ENCODE measurements around the gene TMEM163. TPM values are rescaled to one million over a fixed set of nuclear protein-coding genes. Genes with fewer than 3 reads are reported as not detected.
"Not testable (repeated sequence)": the region's sequence is repeated elsewhere in the genome, so short reads cannot be mapped to it uniquely, and the experiment has no call there.

Gene TMEM163
- total RNA-seq, 1 donor from 2014 or later, result 0.95 TPM

DNA sequence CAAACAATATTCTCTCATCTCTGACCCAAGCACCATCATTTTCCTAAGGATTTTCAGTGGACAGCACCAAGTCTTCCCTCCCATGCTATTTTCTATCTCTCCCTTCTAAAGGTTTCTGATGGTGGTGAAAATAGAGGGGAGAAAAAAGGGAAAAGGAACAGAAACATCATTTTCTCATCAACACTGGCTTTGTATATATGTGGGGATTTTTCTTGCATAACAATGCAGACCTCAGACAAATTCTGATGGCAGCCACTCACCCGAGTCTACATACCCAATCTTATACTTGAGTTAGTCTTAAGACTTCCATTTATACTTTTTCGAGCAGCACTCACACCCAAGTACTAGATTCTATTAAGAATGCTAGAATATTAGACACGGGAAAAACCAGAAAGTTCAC lies 95.8 kb downstream of the TMEM163 start:
- no peak for TF ChIP-seq EZH2 (IDR thresholded peaks at IDR 0.05)
- no peak for TF ChIP-seq CTCF (IDR thresholded peaks at IDR 0.05)
- TF ChIP-seq EZH2phosphoT487 (IDR thresholded peaks at IDR 0.05), result no peak
- no peaks in the 10 kb centered on the region for H3K27me3 Mint-ChIP-seq (ENCODE audit: insufficient read depth, low read depth)
- no peaks in the 10 kb centered on the region for H3K9me3 ChIP-seq (ENCODE audit: low read depth)
- no peaks in the 10 kb centered on the region for H3K4me1 ChIP-seq
- H3K27me3 ChIP-seq, result no peaks in the 10 kb centered on the region
- no peak overlapping the region for H2AFZ ChIP-seq (replicated peaks)
- no peaks in the 10 kb centered on the region for H3K36me3 Mint-ChIP-seq
- no peak overlapping the region for H3K4me3 ChIP-seq
- no peak overlapping the region for H3K9ac ChIP-seq
- no peak overlapping the region for H3K27ac ChIP-seq
- H3K27ac Mint-ChIP-seq, result no peak overlapping the region
- H3K36me3 ChIP-seq, result no peaks in the 10 kb centered on the region
- no peak for DNase-seq (ENCODE audit: low spot score)
- H3K4me2 ChIP-seq, result no peak overlapping the region
- no peaks in the 10 kb centered on the region for H3K4me1 Mint-ChIP-seq
- H3K9me3 Mint-ChIP-seq, result peaks cover 10% of the 10 kb centered on the region
- H3K79me2 ChIP-seq (ENCODE audit: low read depth), result no peaks in the 10 kb centered on the region
- no peak overlapping the region for H3K4me3 Mint-ChIP-seq
- no peaks in the 10 kb centered on the region for H3F3A ChIP-seq (ENCODE audit: low read depth)
- H4K20me1 ChIP-seq (ENCODE audit: low read depth), result no peaks in the 10 kb centered on the region

DNA sequence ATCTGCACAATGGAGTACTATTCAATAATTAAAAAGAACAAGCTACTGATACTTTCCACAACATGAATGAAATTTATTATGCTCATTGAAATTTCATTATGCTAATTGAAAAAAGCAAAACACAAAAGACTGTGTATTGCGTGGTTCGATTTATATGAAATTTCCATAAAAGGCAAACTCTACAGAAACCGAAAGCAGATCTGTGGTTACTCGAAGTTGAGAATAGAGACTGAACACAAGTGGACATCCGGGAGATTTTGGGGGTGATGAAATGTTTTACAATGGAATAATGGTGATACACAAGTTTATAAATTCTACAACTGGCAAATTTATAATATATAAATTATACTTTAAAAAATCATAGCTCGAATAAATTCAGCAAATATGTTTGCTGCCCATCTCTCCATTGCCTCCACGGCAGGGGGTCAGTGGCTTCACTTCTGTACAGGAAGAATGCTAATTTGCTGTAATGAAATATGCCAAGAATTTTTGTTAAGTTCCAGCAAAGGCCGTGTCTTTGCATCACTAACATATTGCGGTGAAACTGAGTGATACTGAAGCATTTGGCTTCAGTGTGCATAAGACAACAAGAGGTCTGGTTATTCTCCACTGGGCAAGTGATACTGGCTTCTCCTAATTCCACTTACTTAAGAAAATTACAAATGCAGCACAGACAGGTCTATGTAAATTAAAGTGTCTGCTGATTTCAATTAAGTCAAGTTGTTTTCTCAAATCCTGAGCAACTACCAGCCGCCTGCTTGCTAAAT lies 96.7 kb downstream of the TMEM163 start:
- no peak overlapping the region for H3K27ac ChIP-seq
- H3K36me3 Mint-ChIP-seq, result no peaks in the 10 kb centered on the region
- no peak overlapping the region for H3K4me3 ChIP-seq
- H3K4me1 Mint-ChIP-seq, result no peaks in the 10 kb centered on the region
- H3K27me3 ChIP-seq, result no peaks in the 10 kb centered on the region
- TF ChIP-seq CTCF (IDR thresholded peaks at IDR 0.05) (no peak), EZH2 (IDR thresholded peaks at IDR 0.05) (no peak), EZH2phosphoT487 (IDR thresholded peaks at IDR 0.05) (no peak)
- no peaks in the 10 kb centered on the region for H3K79me2 ChIP-seq (ENCODE audit: low read depth)
- H3K27ac Mint-ChIP-seq, result no peak overlapping the region
- no peaks in the 10 kb centered on the region for H3K9me3 ChIP-seq (ENCODE audit: low read depth)
- H3K9me3 Mint-ChIP-seq, result peaks cover 10% of the 10 kb centered on the region
- H4K20me1 ChIP-seq (ENCODE audit: low read depth), result no peaks in the 10 kb centered on the region
- DNase-seq (ENCODE audit: low spot score), result no peak
- H3K27me3 Mint-ChIP-seq (ENCODE audit: insufficient read depth, low read depth), result no peaks in the 10 kb centered on the region
- H3K4me3 Mint-ChIP-seq, result no peak overlapping the region
- no peak overlapping the region for H3K9ac ChIP-seq
- H2AFZ ChIP-seq (replicated peaks), result no peak overlapping the region
- no peaks in the 10 kb centered on the region for H3F3A ChIP-seq (ENCODE audit: low read depth)
- H3K4me1 ChIP-seq, result no peaks in the 10 kb centered on the region
- H3K4me2 ChIP-seq, result no peak overlapping the region
- no peaks in the 10 kb centered on the region for H3K36me3 ChIP-seq

DNA sequence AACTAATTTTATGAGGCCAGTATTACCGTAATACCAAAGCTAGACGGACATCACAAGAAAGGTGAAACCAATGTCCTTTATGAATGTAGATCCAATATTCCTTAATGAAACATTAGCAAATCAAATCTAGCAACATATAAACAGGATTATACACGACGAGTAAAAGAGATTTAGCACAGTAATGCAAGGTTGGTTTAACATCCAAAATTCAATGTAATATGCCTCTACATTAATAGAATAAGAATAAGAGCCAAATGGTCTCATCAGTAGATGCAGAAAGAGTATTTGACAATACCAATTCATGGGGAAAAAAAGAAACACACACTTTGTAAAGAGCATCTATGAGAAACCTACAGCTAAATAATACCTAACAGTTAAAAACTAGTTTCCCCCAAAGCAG lies 99.5 kb downstream of the TMEM163 start:
- Histone ChIP-seq H3K9me3 (ENCODE audit: low read depth) (no peaks in the 10 kb centered on the region), H3F3A (ENCODE audit: low read depth) (no peaks in the 10 kb centered on the region), H3K4me3 (no peak overlapping the region), H4K20me1 (ENCODE audit: low read depth) (no peaks in the 10 kb centered on the region), H3K4me1 (no peaks in the 10 kb centered on the region), H3K4me2 (no peak overlapping the region), H3K36me3 (no peaks in the 10 kb centered on the region), H3K79me2 (ENCODE audit: low read depth) (no peaks in the 10 kb centered on the region), H3K9ac (no peak overlapping the region), H3K27ac (no peak overlapping the region), H2AFZ (replicated peaks) (no peak overlapping the region), H3K27me3 (no peaks in the 10 kb centered on the region)
- DNase-seq (ENCODE audit: low spot score), result no peak
- Mint-ChIP-seq H3K4me1 (no peaks in the 10 kb centered on the region), H3K27me3 (ENCODE audit: insufficient read depth, low read depth) (no peaks in the 10 kb centered on the region), H3K4me3 (no peak overlapping the region), H3K27ac (no peak overlapping the region), H3K36me3 (no peaks in the 10 kb centered on the region), H3K9me3 (peaks cover 10% of the 10 kb centered on the region)
- TF ChIP-seq EZH2phosphoT487 (IDR thresholded peaks at IDR 0.05) (no peak), EZH2 (IDR thresholded peaks at IDR 0.05) (no peak), CTCF (IDR thresholded peaks at IDR 0.05) (no peak)

DNA sequence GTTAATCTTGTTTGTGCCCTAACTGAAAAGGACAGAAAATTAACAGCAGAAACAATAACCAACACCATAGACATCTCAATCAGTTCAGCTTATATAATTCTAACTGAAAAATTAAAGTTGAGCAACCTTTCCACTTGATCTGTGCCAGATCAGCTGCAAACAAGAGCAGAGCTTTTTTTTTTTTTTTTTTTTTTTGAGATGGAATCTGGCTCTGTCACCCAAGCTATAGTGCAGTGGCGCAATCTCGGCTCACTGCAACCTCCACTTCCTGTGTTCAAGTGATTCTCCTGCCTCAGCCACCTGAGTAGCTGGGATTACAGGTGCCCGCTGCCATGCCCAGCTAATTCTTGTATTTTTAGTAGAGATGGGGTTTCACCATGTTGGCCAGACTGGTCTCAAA lies 103.3 kb downstream of the TMEM163 start:
- H3K27me3 Mint-ChIP-seq (ENCODE audit: insufficient read depth, low read depth); H3K27ac Mint-ChIP-seq; H3K27me3 ChIP-seq; DNase-seq (ENCODE audit: low spot score); H3K4me3 Mint-ChIP-seq; H4K20me1 ChIP-seq (ENCODE audit: low read depth); H3K4me2 ChIP-seq; H3F3A ChIP-seq (ENCODE audit: low read depth); H2AFZ ChIP-seq (replicated peaks); H3K4me1 Mint-ChIP-seq; H3K4me3 ChIP-seq; H3K9ac ChIP-seq; H3K4me1 ChIP-seq; H3K36me3 ChIP-seq; H3K36me3 Mint-ChIP-seq; H3K27ac ChIP-seq; H3K79me2 ChIP-seq (ENCODE audit: low read depth): not testable (repeated sequence)
- H3K9me3 Mint-ChIP-seq, result peaks cover 23% of the 10 kb centered on the region
- peaks cover 15% of the 10 kb centered on the region for H3K9me3 ChIP-seq (ENCODE audit: low read depth)

All from neural progenitor cell (in vitro differentiated cells).